Skeletal muscle satellite cell (primary cell): ENCODE data around the gene ADGRV1.
"Not testable (repeated sequence)": the region's sequence is repeated elsewhere in the genome, so short reads cannot be mapped to it uniquely, and the experiment has no call there.

Experiments used
- H3K27me3 ChIP-seq: 2 replicates; pipeline ENCODE4 v1.7.0; 2013; ENCODE audit warnings: low read length; ENCODE audit not compliant: control insufficient read depth, insufficient read depth
- H3K36me3 ChIP-seq: 2 replicates; pipeline ENCODE4 v1.7.0; 2013; ENCODE audit warnings: mild to moderate bottlenecking, control low read depth, low read length; ENCODE audit not compliant: insufficient read depth
- H3K4me1 ChIP-seq: 2 replicates; pipeline ENCODE4 v1.7.0; 2013; ENCODE audit warnings: low read length; ENCODE audit not compliant: control insufficient read depth, insufficient read depth
- H3K4me2 ChIP-seq: 2 replicates; pipeline ENCODE4 v1.7.0; 2013; ENCODE audit warnings: mild to moderate bottlenecking, low read length
- H3K4me3 ChIP-seq: 2 replicates; pipeline ENCODE4 v1.7.0; 2013; ENCODE audit warnings: low read length
- H3K9ac ChIP-seq: 2 replicates; pipeline ENCODE4 v1.7.0; 2013; ENCODE audit warnings: mild to moderate bottlenecking, low read depth, low read length, moderate library complexity
- H3K9me3 ChIP-seq: replicated peaks from 2 replicates; pipeline ENCODE4 v1.7.0; 2013; ENCODE audit warnings: mild to moderate bottlenecking, control low read depth, low read length

The ADGRV1 gene

GRCh38 chr5:90602681-90603080 lies 44.1 kb downstream of the ADGRV1 start:
- Histone ChIP-seq H3K4me2 (no peak overlapping the region), H3K9me3 (no peaks in the 10 kb centered on the region), H3K36me3 (no peaks in the 10 kb centered on the region), H3K4me1 (peaks cover 3% of the 10 kb centered on the region), H3K9ac (no peak overlapping the region), H3K4me3 (no peak overlapping the region), H3K27me3 (peaks cover 12% of the 10 kb centered on the region)

GRCh38 chr5:90606539-90606938 lies 47.9 kb downstream of the ADGRV1 start:
- Histone ChIP-seq H3K4me3 (no peak overlapping the region), H3K9me3 (no peaks in the 10 kb centered on the region), H3K27me3 (peaks cover 23% of the 10 kb centered on the region), H3K4me2 (no peak overlapping the region), H3K9ac (no peak overlapping the region), H3K4me1 (peaks cover 3% of the 10 kb centered on the region), H3K36me3 (no peaks in the 10 kb centered on the region)

- Histone ChIP-seq H3K9me3 (no peaks in the 10 kb centered on the region), H3K27me3 (peaks cover 17% of the 10 kb centered on the region), H3K4me1 (no peaks in the 10 kb centered on the region), H3K36me3 (no peaks in the 10 kb centered on the region), H3K9ac (no peak overlapping the region), H3K4me2 (no peak overlapping the region), H3K4me3 (no peak overlapping the region)
Observed at GRCh38 chr5:90612919-90613318, 54.3 kb downstream of the ADGRV1 start.

GRCh38 chr5:90613459-90613858 lies 54.9 kb downstream of the ADGRV1 start:
- Histone ChIP-seq H3K27me3 (peaks cover 16% of the 10 kb centered on the region), H3K9ac (no peak overlapping the region), H3K4me1 (no peaks in the 10 kb centered on the region), H3K9me3 (no peaks in the 10 kb centered on the region), H3K4me2 (no peak overlapping the region), H3K36me3 (no peaks in the 10 kb centered on the region), H3K4me3 (no peak overlapping the region)

- Histone ChIP-seq H3K9ac (no peak overlapping the region), H3K4me2 (no peak overlapping the region), H3K4me1 (no peaks in the 10 kb centered on the region), H3K36me3 (no peaks in the 10 kb centered on the region), H3K9me3 (no peaks in the 10 kb centered on the region), H3K27me3 (peaks cover 11% of the 10 kb centered on the region), H3K4me3 (no peak overlapping the region)
Observed at GRCh38 chr5:90613918-90614504, 55.4 kb downstream of the ADGRV1 start.

- Histone ChIP-seq H3K4me1 (no peaks in the 10 kb centered on the region), H3K27me3 (peaks cover 7% of the 10 kb centered on the region), H3K9ac (no peak overlapping the region), H3K9me3 (no peaks in the 10 kb centered on the region), H3K4me3 (no peak overlapping the region), H3K36me3 (no peaks in the 10 kb centered on the region), H3K4me2 (no peak overlapping the region)
Observed at GRCh38 chr5:90615355-90615754, 56.8 kb downstream of the ADGRV1 start.

- Histone ChIP-seq H3K36me3 (no peaks in the 10 kb centered on the region), H3K4me1 (no peaks in the 10 kb centered on the region), H3K4me2 (no peak overlapping the region)
Observed at GRCh38 chr5:90618071-90618470, 59.5 kb downstream of the ADGRV1 start.

GRCh38 chr5:90619762-90620161 lies 61.2 kb downstream of the ADGRV1 start:
- H3K4me3 ChIP-seq, H3K36me3 ChIP-seq, H3K9me3 ChIP-seq, H3K4me2 ChIP-seq, H3K4me1 ChIP-seq, H3K27me3 ChIP-seq, H3K9ac ChIP-seq: not testable (repeated sequence)

More at GRCh38 chr5:90618071-90618470, 59.5 kb downstream of the ADGRV1 start:
- H3K9ac ChIP-seq = no peak overlapping the region
- no peaks in the 10 kb centered on the region for H3K9me3 ChIP-seq
- H3K27me3 ChIP-seq = peaks cover 3% of the 10 kb centered on the region
- H3K4me3 ChIP-seq = no peak overlapping the region

- Histone ChIP-seq H3K27me3 (peaks cover 3% of the 10 kb centered on the region), H3K9me3 (no peaks in the 10 kb centered on the region), H3K4me3 (no peak overlapping the region), H3K9ac (no peak overlapping the region), H3K4me2 (no peak overlapping the region), H3K36me3 (no peaks in the 10 kb centered on the region), H3K4me1 (no peaks in the 10 kb centered on the region)
Observed at GRCh38 chr5:90621848-90622247, 63.3 kb downstream of the ADGRV1 start.

GRCh38 chr5:90626493-90626892 lies 67.9 kb downstream of the ADGRV1 start:
- no peaks in the 10 kb centered on the region for H3K9me3 ChIP-seq
- H3K9ac ChIP-seq = no peak overlapping the region
- H3K4me1 ChIP-seq = no peaks in the 10 kb centered on the region
- H3K4me2 ChIP-seq = no peak overlapping the region
- H3K36me3 ChIP-seq = no peaks in the 10 kb centered on the region
- no peak overlapping the region for H3K4me3 ChIP-seq
- no peaks in the 10 kb centered on the region for H3K27me3 ChIP-seq

- peaks cover 4% of the 10 kb centered on the region for H3K27me3 ChIP-seq
- H3K36me3 ChIP-seq = no peaks in the 10 kb centered on the region
- H3K9ac ChIP-seq = no peak overlapping the region
- no peak overlapping the region for H3K4me3 ChIP-seq
- H3K9me3 ChIP-seq = no peaks in the 10 kb centered on the region
- no peaks in the 10 kb centered on the region for H3K4me1 ChIP-seq
- H3K4me2 ChIP-seq = no peak overlapping the region
Observed at GRCh38 chr5:90628492-90628891, 69.9 kb downstream of the ADGRV1 start.

GRCh38 chr5:90632791-90633190 lies 74.2 kb downstream of the ADGRV1 start:
- Histone ChIP-seq H3K9me3 (no peaks in the 10 kb centered on the region), H3K4me3 (no peak overlapping the region), H3K27me3 (peaks cover 4% of the 10 kb centered on the region), H3K4me2 (no peak overlapping the region), H3K36me3 (no peaks in the 10 kb centered on the region), H3K4me1 (no peaks in the 10 kb centered on the region), H3K9ac (no peak overlapping the region)
